Thyroid gland (tissue), 4 donors: ENCODE measurements around the gene PLCL1. TPM values are rescaled to one million over a fixed set of nuclear protein-coding genes. Genes with fewer than 3 reads are reported as not detected.

Experiments used
- DNase-seq, 2 donors: peaks; one replicate each; pipeline ENCODE4 v3.0.0-alpha.2; 2019
- H3K27ac ChIP-seq, 3 donors: fragments of 200-600 bp; sonication (generic); 1 replicate in 2 of 3; 2 replicates in 1 of 3; pipeline ENCODE4 v1.5.1; 2016 to 2019; ENCODE audit warnings: mild to moderate bottlenecking in 1 of 3, moderate library complexity in 1 of 3
- H3K27me3 ChIP-seq: fragments of 200-600 bp; sonication (generic); one replicate; pipeline ENCODE4 v1.5.1; 2019
- H3K36me3 ChIP-seq, 2 donors: fragments of 200-600 bp; sonication (generic); one replicate each; pipeline ENCODE4 v1.5.1; 2016 to 2019
- H3K4me1 ChIP-seq, 2 donors: fragments of 200-600 bp; sonication (generic); one replicate each; pipeline ENCODE4 v1.5.1; 2017 to 2019
- H3K4me3 ChIP-seq, 3 donors: fragments of 200-600 bp; sonication (generic); replicated peaks in 1 of 3; 1 replicate in 2 of 3; 2 replicates in 1 of 3; pipeline ENCODE4 v1.5.1; 2016; ENCODE audit warnings: mild to moderate bottlenecking in 1 of 3
- H3K9me3 ChIP-seq: fragments of 200-600 bp; sonication (generic); one replicate; pipeline ENCODE4 v1.5.1; 2017
- CTCF ChIP-seq, 6 experiments: fragments of 200-600 bp in 3 of 6; fragments of 450-650 bp in 3 of 6; sonication (generic) in 3 of 6; IDR thresholded peaks; one replicate each; pipeline ENCODE4 v1.5.1; 2016 to 2019; ENCODE audit warnings: antibody characterized with exemption in 6 of 6, mild to moderate bottlenecking in 2 of 6, inconsistent platforms in 1 of 6, moderate library complexity in 1 of 6
- POLR2A ChIP-seq, 2 donors: fragments of 450-650 bp; IDR thresholded peaks; one replicate each; pipeline ENCODE4 v1.6.1; 2017; ENCODE audit warnings: antibody characterized with exemption in 2 of 2, mild to moderate bottlenecking in 2 of 2, moderate library complexity in 1 of 2
- whole genome bisulfite sequencing, 2 donors: methylation state at CpG; one replicate each; pipeline ENCODE4 v1.1.5; 2017; 5-methylcytosine and 5-hydroxymethylcytosine counted together
- intact Hi-C: fragments of 100-400 bp; cut with DNase I; formaldehyde crosslinking; loops from one replicate; pipeline ENCODE4 v1.15.1; 2023
- total RNA-seq, 4 donors: library from RNA; depleted of rRNA; stranded (reverse); fragments of >200 nt; gene quantifications; one replicate each; pipeline ENCODE4 v1.2.3, GENCODE V29; 2016

PLCL1 gene
- total RNA-seq, 4 donors from 2014 or later: 9.1 to 11.8 (median 9.9) TPM

GRCh38 chr2:197879812-197880408, 75.5 kb downstream of the PLCL1 start:
- intact Hi-C loops: no loop called here
- WGBS, 2 donors: 76% methylated on average over 3 of the region's 3 CpGs

GRCh38 chr2:197883354-197884032, 79.1 kb downstream of the PLCL1 start:
- Histone ChIP-seq H3K36me3 (no peaks in the 10 kb centered on the region), H3K27me3 (no peaks in the 10 kb centered on the region), H3K4me3 (no peak overlapping the region), H3K27ac (no peak overlapping the region), H3K9me3 (no peaks in the 10 kb centered on the region), H3K4me1 (peaks cover 0 to 7% of the 10 kb centered on the region in 2 donors)
- 86 to 88% methylated on average over 3 of the region's 3 CpGs for whole genome bisulfite sequencing, 2 donors
- intact Hi-C loops: no loop called here
- DNase-seq: no peak
- no peak for TF ChIP-seq CTCF (IDR thresholded peaks at IDR 0.05)
- no peak for TF ChIP-seq POLR2A (IDR thresholded peaks at IDR 0.05)

More at GRCh38 chr2:197879812-197880408, 75.5 kb downstream of the PLCL1 start:
- H3K27me3 ChIP-seq: no peaks in the 10 kb centered on the region
- no peak overlapping the region for H3K4me3 ChIP-seq
- no peaks in the 10 kb centered on the region for H3K9me3 ChIP-seq
- H3K36me3 ChIP-seq: no peaks in the 10 kb centered on the region
- DNase-seq: no peak
- peaks cover 0 to 7% of the 10 kb centered on the region in 2 donors for H3K4me1 ChIP-seq
- H3K27ac ChIP-seq: no peak overlapping the region
- TF ChIP-seq POLR2A (IDR thresholded peaks at IDR 0.05) (no peak), CTCF (IDR thresholded peaks at IDR 0.05) (no peak)

GRCh38 chr2:197884252-197884651, 79.9 kb downstream of the PLCL1 start:
- intact Hi-C loops: no loop called here
- no peaks in the 10 kb centered on the region for H3K4me1 ChIP-seq
- 60 to 79% methylated on average over 3 of the region's 3 CpGs for WGBS, 2 donors

GRCh38 chr2:197885126-197885525, 80.7 kb downstream of the PLCL1 start:
- TF ChIP-seq POLR2A (IDR thresholded peaks at IDR 0.05) (no peak), CTCF (IDR thresholded peaks at IDR 0.05) (no peak)
- no peak overlapping the region for H3K27ac ChIP-seq
- no peaks in the 10 kb centered on the region for H3K27me3 ChIP-seq
- intact Hi-C loops: no loop called here
- DNase-seq: no peak
- WGBS, 2 donors: 94 to 97% methylated on average over 3 of the region's 3 CpGs
- H3K4me3 ChIP-seq: no peak overlapping the region
- H3K36me3 ChIP-seq: no peaks in the 10 kb centered on the region
- H3K4me1 ChIP-seq: no peaks in the 10 kb centered on the region
- H3K9me3 ChIP-seq: no peaks in the 10 kb centered on the region

More at GRCh38 chr2:197884252-197884651, 79.9 kb downstream of the PLCL1 start:
- no peaks in the 10 kb centered on the region for H3K36me3 ChIP-seq
- TF ChIP-seq CTCF (IDR thresholded peaks at IDR 0.05) (no peak), POLR2A (IDR thresholded peaks at IDR 0.05) (no peak)
- no peak overlapping the region for H3K27ac ChIP-seq
- no peak overlapping the region for H3K4me3 ChIP-seq
- no peak for DNase-seq
- no peaks in the 10 kb centered on the region for H3K9me3 ChIP-seq
- H3K27me3 ChIP-seq: no peaks in the 10 kb centered on the region

GRCh38 chr2:197885587-197885986, 81.2 kb downstream of the PLCL1 start:
- intact Hi-C loops: no loop called here
- Histone ChIP-seq H3K4me3 (no peak overlapping the region), H3K9me3 (no peaks in the 10 kb centered on the region), H3K4me1 (no peaks in the 10 kb centered on the region), H3K36me3 (no peaks in the 10 kb centered on the region), H3K27ac (no peak overlapping the region), H3K27me3 (no peaks in the 10 kb centered on the region)
- TF ChIP-seq POLR2A (IDR thresholded peaks at IDR 0.05): no peak
- TF ChIP-seq CTCF (IDR thresholded peaks at IDR 0.05): no peak
- DNase-seq: no peak
- 96% methylated on average over 4 of the region's 4 CpGs for WGBS, 2 donors
